NCI-H82 treated with DMSO at 0.1 percent for 48 hours (cell line): ENCODE measurements around the gene TRIM71.
"Not testable (repeated sequence)": the region's sequence is repeated elsewhere in the genome, so short reads cannot be mapped to it uniquely, and the experiment has no call there.

Experiments used
- DNase-seq: peaks from one replicate; lab custom pipeline; 2025; ENCODE audit not compliant: unreplicated experiment; lab: John Stamatoyannopoulos, UW

The TRIM71 gene

GRCh38 chr3:32819551-32820348 is 2.0 kb downstream of the TRIM71 start:
- no peak for DNase-seq

DNA sequence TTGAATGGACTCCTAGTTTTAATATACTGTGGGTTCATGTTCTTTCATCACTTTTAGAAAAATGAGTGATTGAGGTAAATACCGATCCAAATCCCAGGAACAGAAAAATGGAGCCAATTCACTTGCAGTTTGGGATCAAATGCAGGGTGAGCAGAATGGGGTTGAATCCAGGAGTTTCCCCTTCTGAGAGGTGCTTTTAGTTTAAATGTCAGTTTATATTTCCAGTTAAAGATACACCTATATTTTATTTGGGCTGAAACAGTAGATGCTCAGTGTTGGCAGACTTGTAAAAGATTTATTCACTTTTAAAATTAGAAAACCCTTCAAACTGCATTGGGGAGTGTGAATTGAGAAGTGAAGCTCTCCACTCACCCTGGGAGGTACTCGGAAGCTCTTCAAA is 2.6 kb downstream of the TRIM71 start:
- DNase-seq: no peak

GRCh38 chr3:32820971-32821685 is 3.3 kb downstream of the TRIM71 start:
- DNase-seq: no peak

DNA sequence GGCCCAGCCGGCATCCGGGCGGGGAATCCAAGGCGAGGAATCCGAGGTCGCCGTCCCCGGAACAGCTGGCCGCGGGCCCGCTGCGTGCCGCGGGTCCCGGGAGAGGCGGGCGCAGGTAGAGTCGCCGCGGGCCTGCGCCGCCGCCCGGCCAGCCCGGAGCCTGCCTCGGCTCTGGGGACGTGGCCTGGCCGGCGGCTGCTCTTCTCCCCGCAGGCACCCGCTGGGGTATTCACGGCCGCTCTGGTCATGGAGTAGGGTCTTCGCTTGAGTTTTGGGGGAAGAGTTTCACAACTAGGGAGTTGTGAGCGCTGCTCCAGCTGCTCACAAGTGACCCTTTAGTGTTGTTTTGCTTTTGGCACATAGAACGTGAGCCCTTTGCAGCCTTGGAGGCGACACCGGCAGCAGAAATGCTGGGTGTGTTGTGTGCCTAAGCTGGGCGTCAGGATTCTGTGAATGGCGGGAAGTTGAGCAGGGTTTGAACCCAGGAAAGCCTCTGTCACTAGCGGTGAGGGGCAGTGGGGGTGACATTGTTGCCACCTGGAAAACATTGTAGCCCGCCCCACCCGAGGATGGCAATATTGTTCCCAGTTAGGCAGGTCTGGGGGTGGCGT is 4.0 kb downstream of the TRIM71 start:
- no peak for DNase-seq

DNA sequence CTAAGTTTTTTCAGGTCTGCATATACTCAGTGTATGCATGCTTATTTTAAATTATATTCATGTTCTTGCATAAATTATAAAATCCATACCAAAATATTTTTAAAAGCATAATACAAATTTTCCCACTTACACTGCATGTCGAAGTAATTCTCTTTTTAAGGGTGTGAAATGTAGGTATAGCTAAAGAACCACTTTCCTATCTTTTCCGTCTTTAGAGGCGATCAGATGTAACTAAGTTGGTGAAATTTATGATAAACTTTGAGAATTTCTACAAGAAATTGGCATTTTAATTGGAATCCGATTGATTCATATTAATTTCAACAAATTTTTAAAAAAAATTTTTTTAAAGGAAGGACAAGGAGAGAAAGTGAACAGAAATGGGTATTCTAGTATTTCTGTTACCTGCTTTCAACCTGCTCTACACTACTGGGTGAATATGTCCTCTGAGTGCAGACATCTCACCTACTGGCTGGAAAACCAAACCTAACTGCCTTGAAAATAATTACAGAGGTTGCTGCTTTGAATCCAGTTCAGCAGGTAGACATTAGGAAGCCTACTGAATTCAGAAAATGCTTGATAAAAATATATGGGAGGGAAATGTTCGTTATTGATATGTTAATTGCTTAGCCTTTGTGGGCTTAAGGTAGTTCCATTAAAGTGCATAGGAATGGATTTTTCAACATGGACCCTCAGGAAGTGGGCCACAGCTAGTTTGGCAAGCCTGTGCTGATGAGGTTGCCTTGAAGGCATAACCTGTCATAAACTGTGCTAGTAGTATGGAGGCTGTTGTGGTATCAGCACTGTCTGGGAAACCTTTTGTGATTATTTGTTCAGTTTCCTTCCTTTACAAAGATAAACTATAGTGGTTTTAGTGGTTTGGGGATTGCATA is 5.1 kb downstream of the TRIM71 start:
- no peak for DNase-seq

- not testable (repeated sequence) for DNase-seq
These were observed 5.9 kb downstream of the TRIM71 start for GRCh38 chr3:32823641-32824184.

DNA sequence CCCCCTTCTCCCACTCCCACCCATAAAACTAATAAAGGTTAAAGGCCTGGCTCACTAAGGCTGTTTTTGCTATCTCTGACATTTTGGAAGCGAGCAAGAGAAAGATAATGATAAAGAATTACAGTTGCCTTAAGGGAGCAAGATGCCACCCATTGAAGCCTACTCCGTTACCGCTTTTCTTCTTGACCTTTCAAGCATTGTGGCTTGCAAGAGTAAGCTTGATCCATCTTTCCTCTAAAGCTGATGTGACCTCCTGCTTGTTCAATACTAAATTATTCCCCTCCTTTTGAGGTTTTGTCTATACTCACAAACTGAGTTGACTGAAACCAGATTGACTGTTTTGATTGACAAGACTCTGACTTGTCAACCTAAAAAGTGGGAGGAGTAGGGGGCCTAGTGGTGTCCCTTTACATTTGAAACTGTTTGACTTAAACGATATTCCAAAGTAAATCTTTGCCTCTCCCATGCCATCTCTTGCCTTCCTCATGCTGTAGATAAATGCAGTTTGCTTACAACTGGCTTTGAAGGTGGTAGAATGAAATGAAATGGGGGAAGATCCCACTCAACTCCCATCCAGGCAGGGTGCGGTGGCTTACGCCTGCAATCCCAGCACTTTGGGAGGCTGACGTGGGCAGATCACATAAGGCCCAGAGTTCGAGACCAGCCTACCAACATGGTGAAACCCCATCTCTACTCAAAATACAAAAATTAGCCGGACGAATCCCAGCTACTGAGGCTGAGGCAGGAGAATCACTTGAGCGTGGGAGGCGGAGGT is 8.0 kb downstream of the TRIM71 start:
- no peak for DNase-seq

DNA sequence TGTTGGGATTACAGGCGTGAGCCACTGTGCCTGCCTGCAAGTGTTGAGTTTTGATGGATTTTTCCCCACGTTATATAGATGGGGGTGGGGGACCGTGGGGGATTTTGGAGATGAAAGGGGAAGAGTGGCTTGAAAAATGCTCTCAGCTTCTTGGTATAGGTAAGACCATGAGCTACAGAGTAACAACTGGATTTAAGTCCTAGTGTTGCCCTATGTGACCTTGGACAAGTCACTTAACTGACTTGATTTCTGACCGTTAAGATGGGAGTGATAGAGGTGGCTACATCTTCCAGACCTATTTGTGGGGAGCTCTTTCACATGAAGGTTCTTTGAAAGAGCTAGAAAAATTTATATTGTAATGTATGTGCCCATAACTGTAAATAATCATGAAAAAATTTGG is 13.3 kb downstream of the TRIM71 start:
- no peak for DNase-seq

- no peak for DNase-seq
These were observed 14.0 kb downstream of the TRIM71 start for GRCh38 chr3:32831791-32832190.

GRCh38 chr3:32832193-32832592 is 14.4 kb downstream of the TRIM71 start:
- DNase-seq: no peak

DNA sequence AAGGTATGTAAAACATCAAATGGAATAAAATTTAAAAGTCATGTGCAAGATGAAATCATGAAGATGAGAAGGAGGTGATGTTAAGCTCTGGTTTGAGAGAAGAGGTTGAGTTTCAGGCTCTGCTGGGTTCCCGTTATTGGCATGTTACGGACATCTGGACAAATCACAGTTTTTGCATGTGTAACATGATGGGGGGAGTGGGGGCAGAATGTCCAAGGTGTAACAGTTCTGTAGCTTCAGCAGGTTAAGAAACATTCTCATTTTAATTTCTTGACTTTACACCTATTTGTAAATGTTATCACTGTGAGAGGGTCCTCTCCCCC is 17.2 kb downstream of the TRIM71 start:
- no peak for DNase-seq

GRCh38 chr3:32835961-32836360 is 18.2 kb downstream of the TRIM71 start:
- no peak for DNase-seq

DNA sequence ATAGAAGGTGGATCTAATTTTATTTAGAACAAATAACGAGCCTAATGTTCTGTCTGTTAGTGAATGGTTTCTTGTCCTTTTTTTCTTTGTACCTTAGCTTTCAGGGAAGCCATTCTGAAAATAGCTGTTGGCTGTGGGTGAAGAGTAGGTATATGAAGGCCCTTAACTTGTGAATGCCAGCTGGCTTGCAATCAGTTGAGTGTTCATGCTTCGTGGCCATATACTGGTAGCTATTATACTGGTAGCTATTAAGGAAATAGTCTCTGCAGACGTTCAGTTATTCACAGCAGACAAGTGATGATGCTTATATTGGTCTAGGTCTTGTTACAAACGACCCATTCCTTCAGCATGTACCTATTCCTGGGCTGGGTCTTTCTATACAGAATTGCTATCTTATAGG is 18.8 kb downstream of the TRIM71 start:
- DNase-seq: no peak

- DNase-seq: no peak
These were observed 19.6 kb downstream of the TRIM71 start for GRCh38 chr3:32837366-32837765.

DNA sequence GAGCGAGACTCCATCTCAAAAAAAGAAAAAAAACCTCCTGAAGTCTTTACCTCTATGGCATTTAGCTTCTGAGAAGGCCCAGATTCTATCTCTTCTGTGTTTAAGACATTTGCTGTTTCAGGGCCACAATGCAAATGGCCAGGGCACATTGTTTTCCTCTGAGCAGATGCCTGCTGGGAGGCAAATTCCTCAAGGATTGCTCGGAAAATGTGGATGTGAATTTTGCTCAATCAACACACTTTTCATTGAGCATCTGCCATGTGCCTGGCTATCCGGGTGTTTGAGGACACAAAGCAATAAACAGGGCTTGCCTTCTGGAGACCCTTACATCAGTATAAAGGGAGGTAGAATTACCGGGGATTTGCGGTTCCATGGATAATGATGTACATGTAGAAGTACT is 20.0 kb downstream of the TRIM71 start:
- DNase-seq: no peak

DNA sequence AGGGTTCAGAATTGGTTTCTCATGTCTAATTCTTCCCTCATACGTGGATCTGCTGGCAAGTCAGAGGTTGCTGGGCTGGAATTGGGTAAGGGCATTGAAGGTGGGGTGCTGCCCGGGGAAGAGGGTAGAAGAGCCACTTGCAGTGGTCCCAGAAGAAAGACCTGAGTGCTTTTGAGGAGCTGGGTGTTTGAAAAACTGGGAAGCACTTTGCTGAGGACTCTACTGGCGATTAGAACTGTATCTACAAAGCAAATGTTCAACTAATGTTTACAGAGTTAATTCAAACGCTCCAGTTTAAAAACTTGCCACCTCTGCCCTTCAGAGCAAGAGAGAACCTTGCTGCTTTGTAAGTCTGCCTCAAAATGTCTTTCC is 21.9 kb downstream of the TRIM71 start:
- no peak for DNase-seq

DNA sequence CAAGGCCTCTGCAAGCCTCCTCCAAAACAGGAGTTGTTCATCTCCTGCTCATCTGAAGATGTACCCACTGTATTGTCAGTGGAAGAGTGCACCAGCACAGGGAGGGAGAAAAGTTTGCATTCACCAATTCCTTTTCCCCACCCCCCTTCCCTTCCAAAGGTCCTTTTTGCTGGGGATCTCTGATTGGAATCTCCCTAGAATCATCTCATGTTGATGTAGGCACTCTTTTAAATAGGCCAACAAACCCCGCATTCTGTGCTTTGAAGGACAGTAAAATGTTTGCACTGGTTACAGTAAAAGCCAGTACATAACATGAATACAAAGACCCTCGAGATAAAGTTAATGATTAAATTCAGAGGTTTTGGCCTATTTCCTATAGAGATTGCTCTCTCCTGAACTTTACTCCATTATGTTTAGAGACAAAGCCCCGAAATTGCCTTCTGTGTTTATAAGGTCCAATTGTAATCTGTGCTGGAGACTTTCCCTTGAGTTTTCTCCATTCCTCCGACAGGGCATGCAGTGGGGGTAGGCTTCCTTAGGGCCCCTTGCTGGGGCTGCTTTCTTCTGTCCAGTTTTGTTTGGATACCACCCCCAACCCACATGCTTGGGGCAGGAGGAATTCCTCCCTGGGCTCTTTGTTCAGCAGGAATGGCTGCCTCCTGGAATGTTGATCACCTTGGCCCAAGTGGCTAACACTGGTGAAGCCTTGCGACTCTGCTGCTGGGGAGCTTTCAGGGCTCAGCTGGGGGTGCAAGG is 22.5 kb downstream of the TRIM71 start:
- DNase-seq: no peak

GRCh38 chr3:32841341-32841740 is 23.5 kb downstream of the TRIM71 start:
- DNase-seq: no peak

GRCh38 chr3:32841867-32842470 is 24.2 kb downstream of the TRIM71 start:
- DNase-seq: no peak
